Stimulated activated CD8-positive, alpha-beta memory T cell treated with anti-CD3 and anti-CD28 coated beads, Interleukin-4, amount 100 ng/mL, for 48 hours (primary cell): ENCODE data around the gene KLRF2.
A peak's percentile ranks its signal among the peaks of the same experiment; 100 is the strongest.

Experiments used
- DNase-seq: peaks from one replicate; pipeline ENCODE4 v3.0.0-alpha.2; 2020

The KLRF2 gene

DNA sequence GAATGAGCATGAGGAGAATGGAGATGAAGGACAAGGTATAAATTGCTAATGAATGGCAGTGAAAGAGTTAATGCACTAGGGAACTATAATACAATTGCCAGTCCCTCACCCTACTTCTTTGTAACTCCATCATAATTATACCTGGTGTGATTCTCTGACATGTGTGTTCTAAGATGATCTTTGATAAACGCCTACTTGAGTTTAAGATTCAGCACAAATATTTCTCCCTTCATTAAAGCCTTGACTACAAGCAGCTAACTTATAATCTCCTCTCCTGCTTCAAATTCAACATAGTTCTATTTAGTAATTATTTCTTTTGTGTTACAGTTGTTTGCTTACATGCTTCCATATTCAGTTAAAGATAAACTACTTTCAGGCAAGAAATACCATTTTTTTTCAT, 60.5 kb downstream of the KLRF2 start:
- no peak for DNase-seq

DNA sequence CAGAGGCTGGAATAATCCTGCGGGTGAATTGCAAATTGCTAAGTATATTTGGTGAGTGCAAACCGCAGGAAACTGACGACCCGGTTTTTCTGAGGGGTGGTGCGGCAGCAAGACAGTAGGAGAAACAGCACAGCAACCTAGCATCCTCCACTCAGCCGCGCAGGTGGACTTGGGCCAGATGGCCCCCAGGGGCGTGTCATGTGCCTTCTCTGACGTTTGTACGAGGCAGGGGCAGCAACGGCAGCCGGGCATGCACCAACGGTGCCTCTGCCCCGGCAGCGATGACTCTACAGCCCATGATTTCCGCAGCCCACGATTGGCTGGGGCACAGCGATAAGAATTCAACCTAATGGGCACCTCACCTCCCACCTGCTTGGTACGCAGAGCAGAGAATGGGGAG, 62.0 kb downstream of the KLRF2 start:
- DNase-seq: peak; percentile 27

DNA sequence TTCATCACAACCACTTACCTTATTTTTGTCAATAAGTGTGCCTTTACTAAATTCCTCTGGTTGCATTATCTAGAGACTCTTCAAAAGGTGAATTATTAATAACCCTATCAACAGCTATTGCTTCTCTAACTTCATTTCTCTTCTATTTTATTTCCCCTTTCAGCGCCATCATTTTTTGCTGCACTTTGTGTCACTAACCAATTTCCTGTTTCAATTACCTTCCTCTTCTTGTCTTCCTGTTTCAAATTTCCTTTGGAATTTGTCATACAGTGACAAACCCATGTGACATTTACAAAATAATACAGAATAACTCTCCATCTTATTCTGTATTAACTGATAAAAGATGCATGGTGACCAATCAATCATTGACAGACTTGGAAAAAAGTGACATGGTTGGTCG, 63.1 kb downstream of the KLRF2 start:
- DNase-seq: no peak
